GM19438 (cell line): ENCODE results near the gene SEL1L2.

Experiments
- ATAC-seq: cut with Tn5 transposase; IDR thresholded peaks from one replicate; pipeline ENCODE4 v1.9.1; 2021; ENCODE audit warnings: low read depth; ENCODE audit not compliant: unreplicated experiment

Gene SEL1L2

GRCh38 chr20:13873831-13874230 is 116.6 kb downstream of the SEL1L2 start:
- no peak for ATAC-seq

GRCh38 chr20:13870170-13870748 is 120.2 kb downstream of the SEL1L2 start:
- no peak for ATAC-seq

- ATAC-seq = no peak
These were observed 122.1 kb downstream of the SEL1L2 start for GRCh38 chr20:13868331-13868730.

GRCh38 chr20:13865791-13866351 is 124.5 kb downstream of the SEL1L2 start:
- no peak for ATAC-seq

GRCh38 chr20:13865156-13865555 is 125.3 kb downstream of the SEL1L2 start:
- no peak for ATAC-seq

GRCh38 chr20:13863244-13863643 is 127.2 kb downstream of the SEL1L2 start:
- no peak for ATAC-seq

GRCh38 chr20:13862245-13862644 is 128.2 kb downstream of the SEL1L2 start:
- ATAC-seq = no peak

- ATAC-seq = no peak
These were observed 131.5 kb downstream of the SEL1L2 start for GRCh38 chr20:13858871-13859270.

- no peak for ATAC-seq
These were observed 132.0 kb downstream of the SEL1L2 start for GRCh38 chr20:13858439-13858838.

- no peak for ATAC-seq
These were observed 132.5 kb downstream of the SEL1L2 start for GRCh38 chr20:13857961-13858360.

GRCh38 chr20:13857304-13857703 is 133.1 kb downstream of the SEL1L2 start:
- ATAC-seq = no peak

- ATAC-seq = no peak
These were observed 134.1 kb downstream of the SEL1L2 start for GRCh38 chr20:13856354-13856753.

- ATAC-seq = no peak
These were observed 134.8 kb downstream of the SEL1L2 start for GRCh38 chr20:13855613-13856012.

- no peak for ATAC-seq
These were observed 138.1 kb downstream of the SEL1L2 start for GRCh38 chr20:13852306-13852705.

GRCh38 chr20:13851279-13851678 is 139.1 kb downstream of the SEL1L2 start:
- ATAC-seq = no peak

GRCh38 chr20:13844296-13844695 is 146.1 kb downstream of the SEL1L2 start:
- no peak for ATAC-seq

GRCh38 chr20:13841206-13841605 is 149.2 kb downstream of the SEL1L2 start:
- no peak for ATAC-seq

GRCh38 chr20:13840093-13840465 is 150.3 kb downstream of the SEL1L2 start:
- no peak for ATAC-seq

GRCh38 chr20:13839421-13840092 is 150.9 kb downstream of the SEL1L2 start:
- ATAC-seq = no peak

GRCh38 chr20:13838664-13839063 is 151.8 kb downstream of the SEL1L2 start:
- ATAC-seq = no peak

- no peak for ATAC-seq
These were observed 158.9 kb downstream of the SEL1L2 start for GRCh38 chr20:13831476-13831875.

- ATAC-seq = no peak
These were observed 164.9 kb downstream of the SEL1L2 start for GRCh38 chr20:13825465-13825864.
